Hematopoietic multipotent progenitor cell treated with erythropoietin and hydrocortisone succinate and interleukin-3 and kit ligand, for 6 days (in vitro differentiated cells): Measurements from ENCODE around the gene COL25A1.
A peak's percentile ranks its signal among the peaks of the same experiment; 100 is the strongest.
"Not testable (repeated sequence)": the region's sequence is repeated elsewhere in the genome, so short reads cannot be mapped to it uniquely, and the experiment has no call there.

Experiments
- DNase-seq: peaks from one replicate; pipeline ENCODE4 v3.0.0-alpha.2; 2015

COL25A1 gene

DNA sequence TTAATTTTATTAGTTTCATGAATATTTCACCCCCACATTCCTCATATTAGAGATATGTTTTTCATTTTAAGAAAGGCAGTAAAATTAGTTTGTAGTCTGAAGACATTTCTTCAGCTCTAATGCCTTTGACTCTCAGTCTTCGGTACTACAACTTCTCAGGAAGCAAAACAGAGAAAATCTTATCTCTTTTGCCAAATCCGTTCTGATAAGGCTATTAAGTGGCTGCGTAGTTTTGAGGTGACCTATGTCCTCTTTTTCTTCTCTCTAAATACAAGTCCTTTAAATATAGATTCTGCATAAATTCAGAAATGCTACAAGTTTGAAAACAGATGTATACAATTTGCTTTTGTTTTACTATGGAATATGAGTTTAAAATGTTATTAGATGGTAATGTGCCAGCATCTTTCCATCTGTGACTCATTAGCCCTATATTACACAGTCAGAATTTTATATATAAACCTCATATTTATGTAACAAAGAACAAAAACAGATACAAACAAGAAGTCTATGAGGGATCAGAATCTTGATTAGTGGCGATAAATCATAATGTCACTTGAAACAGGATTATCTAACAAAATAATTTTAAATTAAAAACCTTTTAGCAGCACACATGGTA lies 358.4 kb downstream of the COL25A1 start:
- peak; percentile 24 for DNase-seq

DNA sequence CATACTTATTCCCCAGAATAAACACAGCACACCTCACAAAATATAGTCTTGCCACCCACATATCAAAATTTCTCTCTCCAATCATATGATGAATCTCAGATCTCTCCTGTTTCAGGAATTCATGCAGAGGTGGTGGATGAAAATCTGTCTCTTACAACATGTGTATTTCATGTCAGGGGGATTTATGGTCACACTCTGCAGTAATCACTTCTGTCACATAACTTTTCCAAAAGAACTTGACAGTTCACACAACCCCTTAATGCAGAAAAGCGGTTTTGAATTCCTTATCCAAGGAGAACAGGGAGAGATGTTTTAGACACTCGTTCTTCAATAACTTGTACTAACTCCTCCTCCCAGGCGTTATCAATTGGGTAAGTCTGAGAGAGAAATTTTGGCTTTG lies 359.1 kb downstream of the COL25A1 start:
- no peak for DNase-seq

DNA sequence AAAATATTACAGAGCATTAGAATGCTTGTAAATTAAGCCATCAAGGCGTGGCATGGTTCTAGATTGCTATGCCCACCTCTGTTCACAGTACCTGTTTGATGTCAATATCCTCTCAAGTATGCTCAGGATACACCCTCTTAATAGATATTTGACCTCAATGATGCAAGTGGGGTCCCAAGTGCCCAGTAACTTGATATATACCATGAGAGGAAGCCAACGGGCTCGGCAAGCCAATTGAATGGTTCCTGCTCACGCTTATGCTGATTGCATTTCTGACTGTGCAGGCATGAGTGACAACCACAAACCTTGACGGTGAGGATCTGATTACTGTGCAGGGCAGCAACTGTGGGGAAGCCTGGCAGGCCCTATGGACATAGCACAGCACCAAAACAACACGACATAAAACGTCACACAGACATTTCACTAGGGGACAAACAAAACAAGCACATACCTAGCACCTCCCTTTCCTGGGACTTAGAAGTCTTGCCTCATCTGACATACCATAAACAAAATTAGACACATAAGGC lies 360.5 kb downstream of the COL25A1 start:
- DNase-seq, result no peak

DNA sequence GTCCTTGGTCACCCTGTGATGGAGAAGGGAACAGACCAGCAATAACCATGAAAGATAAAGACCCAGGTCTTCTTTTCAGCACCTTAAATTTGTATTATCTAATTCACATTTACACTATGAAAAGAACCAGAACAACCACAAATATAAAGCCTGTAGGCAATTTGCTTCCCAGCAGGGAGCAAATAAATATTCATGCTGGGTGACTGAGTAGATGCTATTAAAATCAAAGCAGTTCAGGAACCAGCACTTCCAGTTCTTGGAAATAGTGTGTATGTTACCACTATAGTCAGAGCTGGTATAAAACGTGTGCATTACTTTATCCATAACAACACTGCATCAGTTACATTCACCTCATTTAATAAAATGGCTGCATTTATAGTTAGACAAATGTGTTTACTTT lies 361.8 kb downstream of the COL25A1 start:
- no peak for DNase-seq

DNA sequence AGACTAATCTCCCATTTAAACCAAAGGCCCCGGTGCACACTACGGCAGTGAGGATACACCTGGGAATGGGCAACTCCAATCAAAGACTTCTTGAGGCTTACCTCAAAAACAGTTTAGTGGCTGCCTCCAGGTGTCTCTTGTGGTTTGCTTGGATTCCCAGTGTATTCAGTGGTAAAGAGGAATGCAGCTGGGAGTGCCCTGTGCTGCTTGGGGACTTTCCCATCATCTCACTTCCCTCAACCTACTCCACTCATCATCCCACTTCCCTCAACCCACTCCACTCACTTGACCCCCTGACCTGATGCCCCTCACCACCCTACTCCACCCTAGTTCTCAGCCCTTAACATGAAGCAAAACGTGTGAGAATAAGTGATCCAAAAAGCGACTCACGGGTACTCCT lies 362.3 kb downstream of the COL25A1 start:
- DNase-seq, result no peak

DNA sequence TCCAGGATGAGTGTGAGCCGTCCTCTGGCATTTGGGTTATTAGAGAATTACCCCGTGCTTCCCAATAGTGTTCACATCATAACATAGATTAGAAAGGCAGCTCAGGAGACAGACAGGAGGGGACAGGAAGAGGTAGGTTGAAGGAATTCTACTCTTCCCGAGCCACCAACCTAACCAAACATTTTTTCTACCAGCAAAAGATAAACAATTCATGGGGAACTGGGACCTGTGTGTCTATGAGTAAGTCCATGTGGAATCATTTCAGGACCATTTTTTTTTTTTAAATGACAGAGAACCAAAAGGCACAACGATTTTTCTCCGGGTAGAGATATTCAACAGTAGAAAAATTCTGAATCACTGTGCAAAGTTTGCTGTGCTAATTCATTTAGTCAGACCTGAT lies 365.4 kb downstream of the COL25A1 start:
- no peak for DNase-seq

DNA sequence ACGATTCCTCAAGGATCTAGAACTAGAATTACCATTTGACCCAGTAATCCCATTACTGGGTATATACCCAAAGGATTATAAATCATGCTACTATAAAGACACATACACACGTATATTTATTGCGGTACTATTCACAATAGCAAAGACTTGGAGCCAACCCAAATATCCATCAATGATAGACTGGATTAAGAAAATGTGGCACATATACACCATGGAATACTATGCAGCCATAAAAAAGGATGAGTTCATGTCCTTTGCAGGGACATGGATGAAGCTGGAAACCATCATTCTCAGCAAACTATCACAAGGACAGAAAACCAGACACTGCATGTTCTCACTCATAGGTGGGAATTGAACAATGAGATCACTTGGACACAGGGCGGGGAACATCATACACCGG lies 368.5 kb downstream of the COL25A1 start:
- not testable (repeated sequence) for DNase-seq

DNA sequence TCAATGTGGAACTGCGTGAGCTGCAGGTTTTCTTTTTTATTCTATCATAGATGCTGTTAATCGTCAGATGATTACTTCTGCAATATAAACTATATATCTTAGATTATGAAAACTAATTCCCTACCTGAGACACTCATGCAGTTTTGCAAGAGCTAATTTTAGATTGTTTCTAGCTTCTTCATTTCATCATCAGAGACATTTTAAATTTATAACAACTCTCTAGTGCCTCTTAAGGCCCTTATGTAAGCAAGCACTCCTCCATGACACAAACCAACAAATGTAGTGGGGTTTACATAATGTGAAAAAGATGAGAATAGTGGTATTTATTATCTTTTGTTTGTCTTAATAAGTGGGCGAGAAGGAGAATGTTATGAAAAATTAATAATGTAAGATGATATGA lies 369.4 kb downstream of the COL25A1 start:
- no peak for DNase-seq

DNA sequence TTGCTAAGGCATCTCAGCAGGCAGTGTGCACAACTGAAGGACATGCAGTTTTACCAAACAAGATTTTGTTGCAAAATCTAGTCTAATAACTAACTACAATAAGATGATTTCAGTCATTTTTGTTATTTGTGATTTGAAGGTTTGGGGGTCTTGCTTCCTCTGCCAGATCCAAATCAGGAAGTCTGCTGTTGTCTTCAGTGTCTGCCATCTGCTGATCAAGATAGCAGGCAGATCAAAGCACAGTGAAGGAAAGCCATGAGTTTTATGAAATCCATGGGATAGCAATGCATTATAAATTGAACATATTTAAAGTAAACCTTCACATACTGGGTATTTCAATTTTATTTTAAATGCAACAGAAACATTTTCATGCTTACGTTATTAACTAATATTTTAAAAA lies 370.5 kb downstream of the COL25A1 start:
- no peak for DNase-seq

DNA sequence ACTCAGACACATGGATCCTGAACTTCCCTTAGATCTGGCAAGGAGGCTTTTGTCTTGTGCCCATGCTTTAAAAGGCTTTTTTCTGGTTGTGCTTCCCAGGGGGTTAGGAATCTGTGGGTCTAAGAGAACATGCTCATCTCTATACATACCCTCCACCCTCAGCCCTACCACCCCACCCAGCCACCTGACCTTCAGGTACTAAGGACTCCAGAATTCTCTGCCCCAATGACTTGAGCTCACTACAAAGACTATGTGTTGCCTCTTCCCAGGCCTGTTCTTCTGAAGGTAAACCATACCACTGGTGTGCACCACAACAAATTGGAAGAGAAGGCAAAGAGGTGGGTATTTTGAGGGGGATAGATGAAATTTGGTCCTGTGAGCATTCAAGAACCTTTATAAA lies 372.3 kb downstream of the COL25A1 start:
- no peak for DNase-seq

DNA sequence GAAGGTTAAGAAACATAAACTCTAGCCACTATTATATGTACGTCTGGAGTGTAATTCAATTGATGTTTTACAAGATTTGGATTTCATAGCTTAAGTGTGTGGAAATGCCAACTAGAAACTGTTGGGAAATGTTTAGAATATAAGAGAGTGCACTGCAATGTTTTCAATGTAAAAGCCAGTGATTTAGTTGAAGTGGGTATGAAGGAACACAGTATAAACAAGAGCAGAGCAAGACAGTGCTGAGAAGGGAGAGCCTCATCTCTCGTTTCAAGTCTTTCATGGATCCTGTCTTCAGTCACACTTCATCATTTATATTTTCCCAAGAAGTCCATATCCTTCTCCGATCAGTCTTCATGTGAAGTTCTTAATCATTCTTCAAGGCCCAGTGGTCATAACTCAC lies 375.7 kb downstream of the COL25A1 start:
- no peak for DNase-seq

DNA sequence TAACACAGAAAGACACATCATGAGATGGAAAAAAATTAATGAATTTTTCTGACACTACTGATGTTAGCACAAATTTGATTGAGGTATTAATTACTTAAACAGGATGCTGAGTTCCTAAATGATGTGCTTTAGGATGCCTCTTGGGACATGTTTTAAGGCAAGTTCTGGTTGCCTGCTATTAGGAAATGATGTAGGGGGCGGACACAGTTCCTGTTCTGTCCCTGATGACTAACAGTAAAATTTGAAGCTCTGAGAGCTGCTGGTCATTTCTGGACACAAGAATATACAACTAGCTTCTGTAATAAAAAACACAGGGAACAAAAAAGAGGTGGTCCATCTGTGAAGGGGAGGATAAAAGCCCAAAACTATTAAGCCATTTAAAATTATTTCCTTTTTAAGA lies 376.4 kb downstream of the COL25A1 start:
- DNase-seq, result no peak

DNA sequence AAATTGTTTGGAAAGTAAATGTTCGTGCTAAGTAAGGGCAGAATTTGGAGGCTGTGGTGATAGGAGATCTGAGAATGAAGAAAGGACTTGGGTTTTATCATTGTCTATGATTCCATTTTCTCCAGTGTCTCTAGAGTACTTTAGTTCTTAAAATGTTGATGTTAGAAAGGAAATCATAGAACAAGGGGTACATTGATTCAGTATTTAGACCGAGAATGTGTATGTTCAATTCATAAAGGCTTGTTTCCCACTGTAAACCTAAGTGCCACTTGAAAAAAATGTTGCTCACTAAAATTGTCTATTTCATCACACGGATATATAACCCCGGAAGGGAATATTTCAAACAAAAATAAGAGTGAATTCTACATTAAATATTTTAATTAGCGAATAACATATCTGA lies 380.3 kb downstream of the COL25A1 start:
- no peak for DNase-seq

DNA sequence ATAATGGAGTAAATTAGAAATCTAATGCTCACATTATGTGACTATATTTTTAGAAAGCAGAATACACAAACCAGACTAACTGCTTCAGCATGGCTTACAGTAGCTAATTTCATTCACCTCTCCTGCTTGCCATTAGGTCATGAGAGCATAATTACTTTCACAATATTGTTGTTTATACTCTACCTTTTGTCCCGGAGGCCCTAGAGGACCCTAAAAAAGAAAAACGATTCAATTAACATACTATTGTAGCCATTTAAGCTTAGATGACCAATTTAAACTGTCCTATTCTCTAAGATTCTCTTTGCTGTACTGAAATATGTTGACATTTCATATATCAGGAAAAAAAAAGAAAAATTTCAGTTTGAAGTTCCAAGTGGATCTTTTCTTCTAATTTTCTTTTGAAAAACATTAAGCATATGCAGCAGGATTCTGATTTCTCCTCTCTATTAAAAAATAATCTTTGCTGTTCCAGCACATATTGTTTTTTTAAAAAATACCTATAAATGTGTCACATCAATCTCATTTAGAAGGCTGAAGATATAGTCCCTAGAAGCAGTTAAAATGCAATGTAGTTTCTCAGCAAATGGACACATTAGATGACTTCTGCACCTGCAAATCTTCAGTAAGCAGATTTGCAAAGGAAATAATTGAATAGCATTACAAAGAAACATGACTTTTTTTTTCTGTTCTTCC lies 381.9 kb downstream of the COL25A1 start:
- DNase-seq, result no peak

DNA sequence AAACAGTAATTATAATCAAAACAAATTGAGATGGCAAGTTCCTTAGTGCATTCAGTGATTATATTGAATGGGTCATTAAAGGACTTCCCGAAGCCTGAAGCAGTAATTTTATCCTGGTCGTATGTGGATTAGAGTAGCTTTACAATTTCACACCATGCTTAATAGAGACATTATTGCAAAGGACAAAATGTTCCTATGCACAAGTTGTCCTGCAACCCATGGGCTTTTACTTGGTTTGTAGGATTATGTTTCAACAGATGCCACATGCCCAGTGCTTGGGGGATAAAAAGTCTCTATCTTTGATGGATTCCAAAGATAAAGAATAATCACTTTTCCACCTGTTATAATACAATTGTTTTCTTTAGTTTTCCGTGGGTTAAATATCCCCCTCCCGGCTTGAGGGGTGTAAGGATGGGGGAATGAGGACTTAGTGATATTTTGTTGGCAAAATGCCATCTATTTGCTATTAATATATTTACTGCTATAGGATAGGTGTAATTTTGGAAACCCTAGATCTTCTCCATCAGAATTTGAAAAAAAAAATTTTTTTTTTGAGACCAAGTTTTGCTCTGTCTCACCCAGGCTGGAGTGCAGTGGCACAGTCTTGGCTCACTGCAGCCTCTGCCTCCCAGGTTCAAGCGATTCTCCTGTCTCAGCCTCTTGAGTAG lies 383.1 kb downstream of the COL25A1 start:
- no peak for DNase-seq

DNA sequence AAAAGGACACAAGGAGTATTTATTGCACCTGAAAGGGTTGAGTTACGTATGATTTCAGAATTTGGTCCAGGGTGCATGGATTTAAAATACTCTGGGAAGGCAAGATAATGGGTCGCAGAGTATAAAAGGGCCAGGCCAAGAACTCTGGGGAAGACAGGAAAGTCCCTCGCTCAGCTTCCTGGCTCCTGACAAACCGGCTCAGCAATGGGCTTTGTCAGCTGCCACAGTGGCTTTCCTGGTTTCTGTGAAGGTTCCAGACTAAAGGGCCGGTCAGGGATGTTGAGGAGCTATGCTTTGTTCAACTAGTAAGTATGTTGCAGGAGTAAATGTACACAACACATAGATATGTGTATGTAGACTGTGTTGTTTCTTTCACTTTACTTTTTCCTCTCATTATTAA lies 385.2 kb downstream of the COL25A1 start:
- DNase-seq, result no peak

DNA sequence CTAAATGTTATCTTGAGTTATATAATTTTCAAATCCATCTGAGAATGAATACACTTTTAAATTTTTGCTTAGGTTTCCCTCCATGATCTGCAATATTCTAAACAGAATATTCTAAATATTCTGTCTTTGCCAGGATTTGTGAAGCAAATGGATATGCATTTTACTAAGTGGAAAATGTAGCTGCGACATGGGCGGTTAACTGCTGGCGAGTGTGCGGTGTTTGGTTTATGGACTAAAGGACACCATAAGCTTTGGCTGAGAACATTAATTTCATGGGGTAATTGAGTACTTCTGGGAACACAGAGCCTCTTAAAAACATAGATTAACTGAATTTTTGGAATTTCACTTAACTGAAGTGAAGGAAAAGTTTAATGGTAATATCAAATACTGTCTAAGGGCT lies 385.8 kb downstream of the COL25A1 start:
- DNase-seq, result no peak

DNA sequence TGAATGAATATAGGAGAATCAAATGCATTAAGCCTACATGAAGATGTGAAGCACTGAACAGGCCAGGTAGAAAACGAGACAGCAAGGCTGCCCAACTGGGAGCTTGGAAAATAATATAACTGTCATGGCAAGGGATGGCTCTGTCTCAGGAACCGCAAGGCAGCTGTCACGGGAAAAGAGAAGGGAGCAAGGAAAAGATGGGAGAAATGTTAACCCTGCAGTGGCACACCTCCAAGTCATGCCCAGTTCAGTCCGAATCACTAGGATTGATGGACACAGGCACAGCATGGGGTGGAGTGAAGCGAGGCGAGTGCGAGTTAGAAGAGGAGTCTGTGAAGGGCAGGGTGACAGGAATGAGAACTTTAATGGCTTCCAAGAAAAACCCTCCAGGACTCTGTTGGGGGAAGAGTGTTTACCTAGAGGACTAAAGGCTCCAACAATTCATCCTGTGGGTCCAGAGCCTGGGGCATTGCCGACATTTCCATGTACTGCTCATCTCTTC lies 395.5 kb downstream of the COL25A1 start:
- DNase-seq, result no peak

DNA sequence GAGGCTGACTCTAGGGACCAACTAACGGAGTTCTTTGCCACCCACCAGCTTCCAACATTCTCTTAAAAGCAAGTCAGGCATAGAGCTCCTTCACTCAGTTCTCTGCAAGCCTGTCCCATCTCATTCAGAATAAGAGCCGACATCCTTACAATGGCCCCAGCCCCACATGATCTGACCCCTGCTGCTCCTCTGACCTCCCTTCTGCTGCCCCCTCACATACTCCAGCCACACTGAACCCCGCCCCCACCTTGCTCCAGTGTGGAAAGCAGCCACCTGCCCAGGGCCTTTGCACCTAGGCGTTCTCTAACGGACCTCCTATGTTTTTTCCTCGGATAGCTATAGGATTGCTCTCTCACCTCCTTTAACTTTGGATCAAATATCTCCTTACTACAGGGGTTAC lies 396.5 kb downstream of the COL25A1 start:
- DNase-seq, result no peak

DNA sequence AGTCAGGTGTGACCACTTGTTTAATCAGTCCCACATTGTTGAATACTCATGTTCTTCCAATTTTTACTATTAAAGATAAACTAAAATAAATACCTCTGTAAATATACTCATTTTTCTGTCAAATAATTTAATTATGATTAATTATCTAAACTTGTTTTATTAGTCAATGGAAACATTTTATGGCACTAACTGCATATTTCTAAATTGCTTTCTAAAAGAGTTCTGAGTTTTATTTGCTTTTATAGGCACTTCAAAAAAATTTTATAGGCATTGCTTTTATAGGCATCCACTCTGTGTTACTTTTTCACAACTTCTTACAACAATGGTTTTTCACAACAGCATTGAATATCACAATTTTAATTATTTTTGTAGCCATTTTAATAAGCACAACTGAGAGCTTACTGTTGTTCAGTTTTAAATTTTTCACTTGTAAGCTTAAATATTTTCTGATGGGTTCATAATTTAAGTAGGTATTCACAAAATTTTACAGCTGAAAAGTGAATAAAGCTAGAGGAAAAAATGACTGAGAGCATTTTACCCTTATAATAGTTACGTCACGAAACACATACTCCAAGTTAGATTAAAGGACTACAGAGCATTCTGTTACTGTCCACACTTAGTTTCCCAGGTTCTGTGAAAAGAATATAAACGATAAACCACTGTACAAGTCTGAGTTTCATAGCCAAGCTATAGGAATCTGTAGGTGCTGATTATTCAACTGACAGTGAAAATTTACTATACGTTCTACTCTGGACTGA lies 398.8 kb downstream of the COL25A1 start:
- no peak for DNase-seq

DNA sequence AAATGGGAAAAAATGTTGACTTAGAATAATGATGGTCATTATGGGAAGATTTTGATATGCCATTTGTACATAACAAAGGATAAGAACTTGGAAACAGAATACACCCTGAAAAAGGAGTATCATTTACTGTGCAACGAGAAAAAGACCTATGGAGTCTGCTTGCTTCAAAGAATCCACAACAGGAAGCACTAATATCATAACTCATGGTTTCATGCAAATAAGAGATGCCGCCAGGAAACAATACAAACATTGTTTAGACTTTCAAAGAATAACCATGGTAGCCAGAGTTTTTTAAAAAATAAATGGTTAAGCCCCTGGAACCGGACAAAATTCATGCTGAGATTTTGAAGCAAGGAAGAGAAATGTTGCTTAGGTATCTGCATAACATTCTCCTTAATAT lies 399.7 kb downstream of the COL25A1 start:
- no peak for DNase-seq

DNA sequence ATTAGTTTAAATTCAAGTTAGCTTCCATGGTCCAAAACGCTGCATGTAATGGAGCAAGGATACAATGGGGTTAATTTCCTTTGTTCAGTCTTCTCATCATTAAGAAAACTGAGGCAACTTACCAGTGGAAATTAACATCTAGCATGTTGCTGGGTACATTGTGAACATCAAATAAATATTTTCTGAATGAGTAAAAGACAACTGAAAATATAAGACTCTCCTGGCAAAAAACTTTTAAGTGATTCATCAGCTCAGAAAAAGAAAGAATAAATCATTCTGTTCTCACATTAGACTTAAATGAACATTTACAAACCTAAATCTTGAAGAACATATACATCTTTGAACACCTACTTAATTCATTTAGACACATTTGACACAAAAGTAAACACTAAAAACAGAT lies 401.2 kb downstream of the COL25A1 start:
- no peak for DNase-seq

DNA sequence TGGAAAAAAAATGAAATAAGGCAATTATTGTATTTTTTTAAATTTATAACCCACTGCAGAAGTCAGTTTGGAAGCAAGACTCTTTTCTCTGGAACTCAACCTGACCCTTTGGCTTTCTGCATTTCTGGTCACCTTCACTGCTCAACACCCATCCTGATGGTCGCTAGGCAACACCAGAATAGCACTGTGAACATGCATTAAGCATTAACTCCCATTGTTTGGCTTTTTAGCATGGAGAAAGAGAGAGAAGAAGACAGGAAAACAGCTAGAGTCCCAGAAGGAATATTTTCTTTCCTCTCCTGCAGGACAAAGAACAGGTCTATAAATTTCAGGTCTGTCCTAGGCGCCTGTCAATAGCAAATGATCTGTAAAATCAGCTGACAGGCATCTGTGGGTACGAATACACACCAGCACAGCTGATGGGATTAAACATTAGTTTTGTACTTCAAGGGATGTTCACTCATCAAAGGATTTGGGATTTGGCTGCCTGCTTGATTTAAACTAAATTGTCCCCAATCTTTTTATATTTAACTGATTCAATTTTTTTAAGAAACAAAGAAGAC lies 402.4 kb downstream of the COL25A1 start:
- no peak for DNase-seq
